K562 (cell line): ENCODE results near the gene RPUSD2. TPM values are rescaled to one million over a fixed set of nuclear protein-coding genes. Genes with fewer than 3 reads are reported as not detected.

ENCODE experiments used
- ESRRA ChIP-seq: fragments of 450-650 bp; IDR thresholded peaks from 2 replicates; pipeline ENCODE4 v1.6.1; 2014; ENCODE audit warnings: low read depth, mild to moderate bottlenecking, moderate library complexity, borderline replicate concordance
- GABPB1 ChIP-seq: sonication (generic); formaldehyde crosslinking; IDR thresholded peaks from 2 replicates; pipeline ENCODE4 v1.8.0; 2022; ENCODE audit warnings: mild to moderate bottlenecking, missing genetic modification reagents
- HDAC1 ChIP-seq, 2 experiments: fragments of 450-650 bp; IDR thresholded peaks; 2 replicates each; pipeline ENCODE4 v1.6.1; 2016 to 2017; ENCODE audit warnings: inconsistent platforms in 1 of 2, mild to moderate bottlenecking in 1 of 2, moderate library complexity in 1 of 2
- HNRNPLL ChIP-seq: fragments of 200-400 bp; formaldehyde crosslinking; IDR thresholded peaks from 2 replicates; pipeline ENCODE4 v1.6.1; 2017; ENCODE audit warnings: low read length, low read depth, mild to moderate bottlenecking; ENCODE audit not compliant: poor library complexity, severe bottlenecking
- JUND ChIP-seq, 2 experiments: IDR thresholded peaks; 2 replicates in 1 of 2; 3 replicates in 1 of 2; pipeline ENCODE4 v1.6.1; 2011; ENCODE audit warnings: borderline replicate concordance in 2 of 2, low read depth in 2 of 2, low read length in 2 of 2, improper control_type of control experiment in 1 of 2, missing biosample characterization in 1 of 2, missing genetic modification characterization in 1 of 2, missing genetic modification reagents in 1 of 2
- NBN ChIP-seq: fragments of 450-650 bp; IDR thresholded peaks from 2 replicates; pipeline ENCODE4 v1.6.1; 2016; ENCODE audit warnings: low read depth, mild to moderate bottlenecking
- NEUROD1 ChIP-seq: fragments of 150-350 bp; IDR thresholded peaks from 2 replicates; pipeline ENCODE4 v1.6.1; 2014; ENCODE audit warnings: borderline replicate concordance, low read length, low read depth; ENCODE audit not compliant: partially characterized antibody
- NFYB ChIP-seq: IDR thresholded peaks from 2 replicates; pipeline ENCODE4 v1.6.1; 2011; ENCODE audit warnings: mild to moderate bottlenecking, moderate library complexity; ENCODE audit not compliant: insufficient read length; ENCODE audit errors: extremely low read depth
- PHF8 ChIP-seq: fragments of 200-600 bp; sonication (generic); IDR thresholded peaks from 2 replicates; pipeline ENCODE4 v1.6.1; 2012; ENCODE audit warnings: mixed run types, mild to moderate bottlenecking, inconsistent platforms, low read length, moderate library complexity, borderline replicate concordance
- SIN3A ChIP-seq, 2 experiments: fragments of 150-350 bp in 1 of 2; IDR thresholded peaks; 2 replicates each; pipeline ENCODE4 v1.6.1; 2011 to 2016; ENCODE audit warnings: borderline replicate concordance in 2 of 2, low read depth in 2 of 2, low read length in 2 of 2, mild to moderate bottlenecking in 2 of 2, moderate library complexity in 2 of 2; ENCODE audit not compliant: control insufficient read depth in 1 of 2
- SMC3 ChIP-seq: conservative IDR thresholded peaks from 2 replicates; pipeline ENCODE4 v1.6.1; 2011; ENCODE audit warnings: low read depth, low read length, improper control_type of control experiment; ENCODE audit not compliant: insufficient read depth
- TARDBP ChIP-seq: fragments of 450-650 bp; IDR thresholded peaks from 2 replicates; pipeline ENCODE4 v1.6.1; 2016
- TEAD4 ChIP-seq, 2 experiments: sonication (generic) in 1 of 2; formaldehyde crosslinking in 1 of 2; IDR thresholded peaks; 2 replicates each; pipeline versions ENCODE4 v1.6.1 to v1.8.0; 2012 to 2022; ENCODE audit warnings: borderline replicate concordance in 1 of 2, inconsistent platforms in 1 of 2, low read length in 1 of 2, mild to moderate bottlenecking in 1 of 2, missing genetic modification reagents in 1 of 2
- WHSC1 ChIP-seq: IDR thresholded peaks from one replicate; pipeline ENCODE4 v1.6.1; 2012; ENCODE audit warnings: low read length, control low read depth, inconsistent platforms
- ZNF384 ChIP-seq: IDR thresholded peaks from 2 replicates; pipeline ENCODE4 v1.6.1; 2012; ENCODE audit warnings: low read depth, low read length, improper control_type of control experiment
- ZNF445 ChIP-seq: fragments of 250-450 bp; sonication (Bioruptor Pico); IDR thresholded peaks from 2 replicates; pipeline ENCODE4 v1.4.0; 2020; ENCODE audit warnings: low read depth, mild to moderate bottlenecking, moderate library complexity
- polyA plus RNA-seq, 8 experiments: library from polyadenylated mRNA; depleted of rRNA in 4 of 8; stranded (reverse) in 5 of 8; unstranded in 3 of 8; fragments of >200 nt; fragmentation: Nextera tagmentation in 2 of 8; fragmentation: Illumina TruSeq in 1 of 8; extraction: Ambion mirVana in 2 of 8; extraction: Trizol in 1 of 8; gene quantifications; 2 replicates each; pipeline versions ENCODE4 v1.2.1 to v1.2.3, GENCODE V29; 2011 to 2014; ENCODE audit warnings: inconsistent platforms in 1 of 8, missing spikeins in 1 of 8
- total RNA-seq, 7 experiments: library from RNA; depleted of rRNA in 6 of 7; stranded (reverse); fragments of >200 nt in 6 of 7; fragmentation: Illumina TruSeq in 2 of 7; extraction: Trizol in 2 of 7; gene quantifications; 2 replicates each; pipeline versions ENCODE4 v1.2.1 to v1.2.3, GENCODE V29; 2011 to 2021; ENCODE audit warnings: low replicate concordance in 1 of 7
- TF ChIP-seq, protein P1 (sequence below): sonication (generic); formaldehyde crosslinking; IDR thresholded peaks from 2 replicates; pipeline ENCODE4 v1.8.1; 2023; ENCODE audit warnings: mild to moderate bottlenecking, missing genetic modification reagents
- TF ChIP-seq, protein P2 (sequence below): sonication (generic); formaldehyde crosslinking; IDR thresholded peaks from 2 replicates; pipeline ENCODE4 v1.8.0; 2022; ENCODE audit warnings: mild to moderate bottlenecking, low read depth, missing genetic modification reagents
- TF ChIP-seq, protein P3 (sequence below), 2 experiments: fragments of 450-650 bp; conservative IDR thresholded peaks; 2 replicates each; pipeline ENCODE4 v1.6.1; 2017; ENCODE audit warnings: mild to moderate bottlenecking in 2 of 2, moderate library complexity in 2 of 2
- TF ChIP-seq, protein P4 (sequence below): fragments of 250-450 bp; sonication (Bioruptor Pico); IDR thresholded peaks from 2 replicates; pipeline ENCODE4 v1.5.1; 2021; ENCODE audit warnings: mild to moderate bottlenecking

The RPUSD2 gene
- total and polyA plus RNA-seq, 9 of the 15 experiments (the other 6 are each of a cell fraction or from before 2014, with no cell fraction given), result 3.7 to 30.2 (median 14.3) TPM

DNA sequence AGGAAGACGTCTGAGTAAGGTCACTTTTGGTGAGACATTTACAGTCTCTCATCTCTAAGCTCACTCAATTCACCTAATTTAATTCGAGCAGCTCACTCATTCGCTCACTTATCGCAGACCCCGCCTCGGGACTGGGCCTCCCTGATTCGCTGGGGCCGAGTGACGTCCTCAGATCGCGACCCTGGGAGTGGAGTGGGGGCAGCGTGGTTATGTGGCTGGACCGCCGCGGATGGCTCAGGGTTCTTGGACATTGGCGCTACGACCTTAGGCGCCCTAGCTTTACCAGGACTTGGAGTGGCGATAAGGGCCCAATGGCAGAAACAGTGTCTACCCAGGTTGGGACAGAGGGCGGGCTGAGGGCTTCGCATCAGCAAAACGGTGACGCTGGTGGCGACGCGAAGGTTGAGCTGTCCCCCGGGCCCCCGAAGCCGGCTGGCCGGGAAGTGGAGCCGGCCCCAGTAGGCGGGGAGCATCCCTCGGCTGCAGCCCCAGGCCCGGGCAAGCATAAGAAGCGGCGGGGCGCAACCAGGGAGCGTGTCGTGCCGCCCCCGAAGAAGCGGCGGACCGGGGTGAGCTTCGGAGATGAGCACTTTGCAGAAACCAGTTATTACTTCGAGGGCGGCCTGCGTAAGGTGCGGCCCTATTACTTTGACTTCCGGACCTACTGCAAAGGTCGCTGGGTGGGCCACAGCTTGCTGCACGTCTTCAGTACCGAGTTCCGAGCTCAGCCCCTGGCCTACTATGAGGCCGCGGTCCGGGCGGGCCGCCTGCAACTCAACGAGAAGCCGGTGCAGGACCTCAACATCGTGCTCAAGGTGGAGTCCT lies at the start of gene RPUSD2 (continued):
- TF ChIP-seq, protein P1, sequence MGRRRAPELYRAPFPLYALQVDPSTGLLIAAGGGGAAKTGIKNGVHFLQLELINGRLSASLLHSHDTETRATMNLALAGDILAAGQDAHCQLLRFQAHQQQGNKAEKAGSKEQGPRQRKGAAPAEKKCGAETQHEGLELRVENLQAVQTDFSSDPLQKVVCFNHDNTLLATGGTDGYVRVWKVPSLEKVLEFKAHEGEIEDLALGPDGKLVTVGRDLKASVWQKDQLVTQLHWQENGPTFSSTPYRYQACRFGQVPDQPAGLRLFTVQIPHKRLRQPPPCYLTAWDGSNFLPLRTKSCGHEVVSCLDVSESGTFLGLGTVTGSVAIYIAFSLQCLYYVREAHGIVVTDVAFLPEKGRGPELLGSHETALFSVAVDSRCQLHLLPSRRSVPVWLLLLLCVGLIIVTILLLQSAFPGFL, result 0 out of 2 replicates have a peak, but pooled peaks have one; percentile 18
- 0 out of 2 replicates have a peak, but pooled peaks have one; percentile 49 for TF ChIP-seq ESRRA
- TF ChIP-seq TEAD4 (IDR thresholded peaks at IDR 0.05; ENCODE audit: low read length), result no peak
- TF ChIP-seq TEAD4 (CRISPR knock-in tag; IDR thresholded peaks at IDR 0.05; ENCODE audit: borderline replicate concordance), result 0 out of 2 replicates have a peak, but pooled peaks have one; percentile 17
- peak; percentile 24 to 99; a peak in 3 of 4 replicates for TF ChIP-seq HDAC1 (IDR thresholded peaks at IDR 0.05)
- TF ChIP-seq ZNF384, result no peak
- peak; percentile 45 for TF ChIP-seq NFYB
- TF ChIP-seq SIN3A (IDR thresholded peaks at IDR 0.05; ENCODE audit: borderline replicate concordance in 2 of 2, control insufficient read depth in 1 of 2, low read depth in 2 of 2, low read length in 2 of 2), result peak; percentile 97 to 98
- TF ChIP-seq SMC3, result no peak
- TF ChIP-seq PHF8, result peak; percentile 96
- TF ChIP-seq NEUROD1, result peak; percentile 47
- peak; percentile 54 for TF ChIP-seq HNRNPLL
- TF ChIP-seq, protein P2, sequence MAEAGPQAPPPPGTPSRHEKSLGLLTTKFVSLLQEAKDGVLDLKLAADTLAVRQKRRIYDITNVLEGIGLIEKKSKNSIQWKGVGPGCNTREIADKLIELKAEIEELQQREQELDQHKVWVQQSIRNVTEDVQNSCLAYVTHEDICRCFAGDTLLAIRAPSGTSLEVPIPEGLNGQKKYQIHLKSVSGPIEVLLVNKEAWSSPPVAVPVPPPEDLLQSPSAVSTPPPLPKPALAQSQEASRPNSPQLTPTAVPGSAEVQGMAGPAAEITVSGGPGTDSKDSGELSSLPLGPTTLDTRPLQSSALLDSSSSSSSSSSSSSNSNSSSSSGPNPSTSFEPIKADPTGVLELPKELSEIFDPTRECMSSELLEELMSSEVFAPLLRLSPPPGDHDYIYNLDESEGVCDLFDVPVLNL (CRISPR knock-in tag), result peak; percentile 41; the same call in 1 of the 2 replicates
- TF ChIP-seq, protein P3, sequence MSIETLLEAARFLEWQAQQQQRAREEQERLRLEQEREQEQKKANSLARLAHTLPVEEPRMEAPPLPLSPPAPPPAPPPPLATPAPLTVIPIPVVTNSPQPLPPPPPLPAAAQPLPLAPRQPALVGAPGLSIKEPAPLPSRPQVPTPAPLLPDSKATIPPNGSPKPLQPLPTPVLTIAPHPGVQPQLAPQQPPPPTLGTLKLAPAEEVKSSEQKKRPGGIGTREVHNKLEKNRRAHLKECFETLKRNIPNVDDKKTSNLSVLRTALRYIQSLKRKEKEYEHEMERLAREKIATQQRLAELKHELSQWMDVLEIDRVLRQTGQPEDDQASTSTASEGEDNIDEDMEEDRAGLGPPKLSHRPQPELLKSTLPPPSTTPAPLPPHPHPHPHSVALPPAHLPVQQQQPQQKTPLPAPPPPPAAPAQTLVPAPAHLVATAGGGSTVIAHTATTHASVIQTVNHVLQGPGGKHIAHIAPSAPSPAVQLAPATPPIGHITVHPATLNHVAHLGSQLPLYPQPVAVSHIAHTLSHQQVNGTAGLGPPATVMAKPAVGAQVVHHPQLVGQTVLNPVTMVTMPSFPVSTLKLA (conservative IDR thresholded peaks at IDR 0.05), result peak; percentile 93 to 97
- TF ChIP-seq, protein P4, sequence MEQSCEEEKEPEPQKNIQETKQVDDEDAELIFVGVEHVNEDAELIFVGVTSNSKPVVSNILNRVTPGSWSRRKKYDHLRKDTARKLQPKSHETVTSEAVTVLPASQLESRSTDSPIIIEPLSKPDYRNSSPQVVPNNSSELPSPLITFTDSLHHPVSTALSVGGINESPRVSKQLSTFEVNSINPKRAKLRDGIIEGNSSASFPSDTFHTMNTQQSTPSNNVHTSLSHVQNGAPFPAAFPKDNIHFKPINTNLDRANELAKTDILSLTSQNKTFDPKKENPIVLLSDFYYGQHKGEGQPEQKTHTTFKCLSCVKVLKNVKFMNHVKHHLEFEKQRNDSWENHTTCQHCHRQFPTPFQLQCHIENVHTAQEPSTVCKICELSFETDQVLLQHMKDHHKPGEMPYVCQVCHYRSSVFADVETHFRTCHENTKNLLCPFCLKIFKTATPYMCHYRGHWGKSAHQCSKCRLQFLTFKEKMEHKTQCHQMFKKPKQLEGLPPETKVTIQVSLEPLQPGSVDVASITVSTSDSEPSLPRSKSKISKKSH (CRISPR knock-in tag), result no peak
- peak; percentile 73; the same call in 1 of the 2 replicates for TF ChIP-seq GABPB1 (CRISPR knock-in tag)
- no peak for TF ChIP-seq ZNF445
- peak; percentile 31; the same call in 1 of the 2 replicates for TF ChIP-seq TARDBP
- peak; percentile 59; the same call in 1 of the 2 replicates for TF ChIP-seq JUND (IDR thresholded peaks at IDR 0.05; ENCODE audit: borderline replicate concordance, low read depth, low read length)
- no peak for TF ChIP-seq JUND (tag; IDR thresholded peaks at IDR 0.05; ENCODE audit: borderline replicate concordance, low read depth, low read length)
- no peak for TF ChIP-seq WHSC1
- peak; percentile 37; the same call in 1 of the 2 replicates for TF ChIP-seq NBN
